Ishikawa (cell line): Measurements from ENCODE around the gene EXOC4.

Experiments
- CEBPB ChIP-seq: IDR thresholded peaks from 2 replicates; pipeline ENCODE4 v1.6.1; 2012
- CREB1 ChIP-seq: IDR thresholded peaks from 2 replicates; pipeline ENCODE4 v1.6.1; 2012; ENCODE audit warnings: low read depth
- EGR1 ChIP-seq: IDR thresholded peaks from 2 replicates; pipeline ENCODE4 v1.6.1; 2012
- EP300 ChIP-seq: IDR thresholded peaks from 2 replicates; pipeline ENCODE4 v1.6.1; 2012; ENCODE audit warnings: borderline replicate concordance
- FOXM1 ChIP-seq: IDR thresholded peaks from 2 replicates; pipeline ENCODE4 v1.6.1; 2012; ENCODE audit warnings: low read depth, borderline replicate concordance
- NFIC ChIP-seq: IDR thresholded peaks from 2 replicates; pipeline ENCODE4 v1.6.1; 2012
- RAD21 ChIP-seq: IDR thresholded peaks from 2 replicates; pipeline ENCODE4 v1.6.1; 2012; ENCODE audit warnings: low read depth
- TAF1 ChIP-seq: IDR thresholded peaks from 2 replicates; pipeline ENCODE4 v1.6.1; 2012; ENCODE audit warnings: low read depth, mild to moderate bottlenecking
- TCF12 ChIP-seq: IDR thresholded peaks from 2 replicates; pipeline ENCODE4 v1.6.1; 2012; ENCODE audit warnings: low read depth
- TEAD4 ChIP-seq: IDR thresholded peaks from 2 replicates; pipeline ENCODE4 v1.6.1; 2012
- YY1 ChIP-seq: IDR thresholded peaks from 2 replicates; pipeline ENCODE4 v1.6.1; 2012; ENCODE audit warnings: low read depth
- ZBTB7A ChIP-seq: IDR thresholded peaks from 2 replicates; pipeline ENCODE4 v1.6.1; 2012; ENCODE audit warnings: low read depth
- TF ChIP-seq, protein P1 (sequence below): IDR thresholded peaks from 2 replicates; pipeline ENCODE4 v1.6.1; 2012
- TF ChIP-seq, protein P2 (sequence below): IDR thresholded peaks from 2 replicates; pipeline ENCODE4 v1.6.1; 2012; ENCODE audit warnings: low read depth, mild to moderate bottlenecking
- TF ChIP-seq, protein P3 (sequence below): IDR thresholded peaks from 2 replicates; pipeline ENCODE4 v1.6.1; 2012

The EXOC4 gene

DNA sequence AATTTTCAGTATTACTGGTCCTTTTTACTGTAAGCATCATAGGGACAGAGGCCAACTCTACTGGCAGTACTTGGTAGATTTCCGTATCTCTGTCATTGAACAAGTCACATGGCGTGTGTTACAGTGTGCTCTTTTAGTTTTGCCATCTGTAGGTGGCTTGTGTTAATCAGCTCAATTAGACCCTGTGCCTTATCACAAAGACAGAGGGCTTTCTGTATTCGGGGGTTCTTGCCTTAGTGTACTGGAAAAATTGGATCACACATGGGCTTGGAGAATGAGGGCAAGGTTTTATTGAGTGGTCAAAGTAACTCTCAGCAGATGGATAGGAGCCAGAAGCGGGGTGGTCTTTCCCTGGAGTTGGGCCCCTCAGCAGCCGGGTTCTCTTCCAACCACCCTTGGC is 853.0 kb downstream of the EXOC4 start:
- TF ChIP-seq CEBPB (no peak), TEAD4 (no peak), CREB1 (no peak), RAD21 (no peak), EP300 (no peak), TCF12 (no peak), TAF1 (no peak), ZBTB7A (no peak)

DNA sequence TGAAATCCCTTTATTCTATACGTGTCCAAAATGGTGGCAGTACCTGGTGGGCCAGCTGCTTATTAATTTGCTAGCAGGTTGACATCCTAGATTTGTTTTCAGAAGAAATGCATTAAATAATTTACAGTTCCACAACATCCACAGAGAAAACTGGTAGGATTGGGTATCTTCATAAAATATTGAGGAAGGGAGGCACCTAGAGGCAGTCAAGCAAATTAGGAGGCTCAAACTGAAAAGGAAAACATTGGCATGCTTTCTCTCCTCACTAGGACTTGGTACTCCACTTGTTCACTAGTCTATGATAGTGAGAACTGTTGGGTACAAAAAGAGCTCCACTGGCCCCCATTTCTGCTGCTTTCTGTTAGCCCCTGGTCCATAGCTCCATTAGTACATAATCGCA is 855.9 kb downstream of the EXOC4 start:
- TF ChIP-seq TEAD4: no peak
- TF ChIP-seq RAD21: no peak
- TF ChIP-seq NFIC: no peak
- TF ChIP-seq, protein P1, sequence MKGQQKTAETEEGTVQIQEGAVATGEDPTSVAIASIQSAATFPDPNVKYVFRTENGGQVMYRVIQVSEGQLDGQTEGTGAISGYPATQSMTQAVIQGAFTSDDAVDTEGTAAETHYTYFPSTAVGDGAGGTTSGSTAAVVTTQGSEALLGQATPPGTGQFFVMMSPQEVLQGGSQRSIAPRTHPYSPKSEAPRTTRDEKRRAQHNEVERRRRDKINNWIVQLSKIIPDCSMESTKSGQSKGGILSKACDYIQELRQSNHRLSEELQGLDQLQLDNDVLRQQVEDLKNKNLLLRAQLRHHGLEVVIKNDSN: no peak
- TF ChIP-seq FOXM1: no peak
- TF ChIP-seq EP300: no peak
- no peak for TF ChIP-seq TCF12
- TF ChIP-seq EGR1: no peak
- TF ChIP-seq YY1: no peak
- TF ChIP-seq, protein P2, sequence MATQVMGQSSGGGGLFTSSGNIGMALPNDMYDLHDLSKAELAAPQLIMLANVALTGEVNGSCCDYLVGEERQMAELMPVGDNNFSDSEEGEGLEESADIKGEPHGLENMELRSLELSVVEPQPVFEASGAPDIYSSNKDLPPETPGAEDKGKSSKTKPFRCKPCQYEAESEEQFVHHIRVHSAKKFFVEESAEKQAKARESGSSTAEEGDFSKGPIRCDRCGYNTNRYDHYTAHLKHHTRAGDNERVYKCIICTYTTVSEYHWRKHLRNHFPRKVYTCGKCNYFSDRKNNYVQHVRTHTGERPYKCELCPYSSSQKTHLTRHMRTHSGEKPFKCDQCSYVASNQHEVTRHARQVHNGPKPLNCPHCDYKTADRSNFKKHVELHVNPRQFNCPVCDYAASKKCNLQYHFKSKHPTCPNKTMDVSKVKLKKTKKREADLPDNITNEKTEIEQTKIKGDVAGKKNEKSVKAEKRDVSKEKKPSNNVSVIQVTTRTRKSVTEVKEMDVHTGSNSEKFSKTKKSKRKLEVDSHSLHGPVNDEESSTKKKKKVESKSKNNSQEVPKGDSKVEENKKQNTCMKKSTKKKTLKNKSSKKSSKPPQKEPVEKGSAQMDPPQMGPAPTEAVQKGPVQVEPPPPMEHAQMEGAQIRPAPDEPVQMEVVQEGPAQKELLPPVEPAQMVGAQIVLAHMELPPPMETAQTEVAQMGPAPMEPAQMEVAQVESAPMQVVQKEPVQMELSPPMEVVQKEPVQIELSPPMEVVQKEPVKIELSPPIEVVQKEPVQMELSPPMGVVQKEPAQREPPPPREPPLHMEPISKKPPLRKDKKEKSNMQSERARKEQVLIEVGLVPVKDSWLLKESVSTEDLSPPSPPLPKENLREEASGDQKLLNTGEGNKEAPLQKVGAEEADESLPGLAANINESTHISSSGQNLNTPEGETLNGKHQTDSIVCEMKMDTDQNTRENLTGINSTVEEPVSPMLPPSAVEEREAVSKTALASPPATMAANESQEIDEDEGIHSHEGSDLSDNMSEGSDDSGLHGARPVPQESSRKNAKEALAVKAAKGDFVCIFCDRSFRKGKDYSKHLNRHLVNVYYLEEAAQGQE: no peak
- no peak for TF ChIP-seq TAF1
- TF ChIP-seq, protein P3, sequence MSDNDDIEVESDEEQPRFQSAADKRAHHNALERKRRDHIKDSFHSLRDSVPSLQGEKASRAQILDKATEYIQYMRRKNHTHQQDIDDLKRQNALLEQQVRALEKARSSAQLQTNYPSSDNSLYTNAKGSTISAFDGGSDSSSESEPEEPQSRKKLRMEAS: no peak
- TF ChIP-seq CREB1: no peak
- no peak for TF ChIP-seq CEBPB
- TF ChIP-seq ZBTB7A: no peak

DNA sequence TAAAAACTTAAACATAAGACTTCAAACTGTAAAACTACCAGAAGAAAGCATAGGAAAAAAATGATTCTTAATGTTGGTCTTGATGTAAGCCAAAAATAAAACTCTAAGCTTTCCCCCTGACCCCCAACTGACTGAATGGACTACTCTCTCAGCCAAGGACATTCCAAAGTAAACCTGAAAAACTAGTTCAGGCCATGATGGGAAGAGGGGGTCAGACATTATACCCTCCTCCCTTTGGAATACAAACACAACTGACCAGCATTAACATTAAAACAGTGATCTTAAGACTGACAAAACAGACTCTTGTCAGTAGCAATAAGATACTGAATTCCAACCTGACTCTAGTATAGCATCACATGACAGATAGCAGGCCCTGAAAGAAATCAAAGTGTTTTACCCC is 860.8 kb downstream of the EXOC4 start:
- TF ChIP-seq YY1 (no peak), TCF12 (no peak), EGR1 (no peak), TAF1 (no peak), FOXM1 (no peak), EP300 (no peak)
- TF ChIP-seq, protein P1: no peak
- TF ChIP-seq, protein P3: no peak

DNA sequence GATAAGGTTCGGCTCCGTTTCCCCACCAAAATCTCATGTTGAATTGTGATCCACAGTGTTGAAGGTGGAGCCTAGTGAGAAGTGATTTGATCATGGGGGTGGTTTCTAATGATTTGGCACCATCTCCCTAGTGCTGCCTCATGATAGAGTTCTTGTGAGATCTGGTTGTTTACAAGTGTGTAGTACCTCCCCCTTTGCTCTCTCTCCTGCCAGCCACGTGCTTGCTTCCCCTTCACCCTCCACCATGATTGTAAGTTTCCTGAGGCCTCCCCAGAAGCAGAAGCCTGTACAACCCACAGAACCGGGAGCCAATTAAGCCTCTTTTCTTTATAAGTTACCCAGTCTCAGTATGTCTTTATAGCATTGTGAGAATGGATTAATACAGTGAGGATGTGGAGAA is 862.1 kb downstream of the EXOC4 start:
- no peak for TF ChIP-seq TCF12
- no peak for TF ChIP-seq NFIC
- no peak for TF ChIP-seq EP300
- no peak for TF ChIP-seq TAF1
- TF ChIP-seq, protein P2: no peak
- no peak for TF ChIP-seq RAD21
- no peak for TF ChIP-seq ZBTB7A
- TF ChIP-seq YY1: no peak
